Astrocyte (in vitro differentiated cells and primary cell): ENCODE measurements around the gene EIF4E1B. TPM values are rescaled to one million over a fixed set of nuclear protein-coding genes. Genes with fewer than 3 reads are reported as not detected.

Experiments used
- DNase-seq: peaks from one replicate; pipeline ENCODE4 v3.0.0-alpha.2; 2010; ENCODE audit warnings: low read depth
- FAIRE-seq: peaks from 2 replicates; lab custom pipeline; 2011; peaks lifted over from hg19 to GRCh38; lab: Jason Lieb, UNC
- H2AFZ ChIP-seq: 2 replicates; pipeline ENCODE4 v1.6.0; 2012; ENCODE audit warnings: low read depth, low read length, inconsistent platforms
- H3K27ac ChIP-seq: 2 replicates; pipeline ENCODE4 v1.5.1; 2011; ENCODE audit warnings: low read depth, low read length, inconsistent platforms
- H3K27me3 ChIP-seq: 2 replicates; pipeline ENCODE4 v1.6.0; 2011; ENCODE audit warnings: low read length, inconsistent platforms; ENCODE audit not compliant: insufficient read depth
- H3K36me3 ChIP-seq: 2 replicates; pipeline ENCODE4 v1.5.1; 2011; ENCODE audit warnings: low read length, inconsistent platforms; ENCODE audit not compliant: insufficient read depth
- H3K4me1 ChIP-seq: 2 replicates; pipeline ENCODE4 v1.5.1; 2011; ENCODE audit warnings: low read length, inconsistent platforms; ENCODE audit not compliant: insufficient read depth
- H3K4me2 ChIP-seq: 2 replicates; pipeline ENCODE4 v1.6.0; 2012; ENCODE audit warnings: low read length, inconsistent platforms
- H3K4me3 ChIP-seq: 2 replicates; pipeline ENCODE4 v1.5.1; 2011; ENCODE audit warnings: low read depth, mild to moderate bottlenecking, low read length, inconsistent platforms; ENCODE audit not compliant: insufficient read depth
- H3K79me2 ChIP-seq: 2 replicates; pipeline ENCODE4 v1.6.0; 2012; ENCODE audit warnings: mild to moderate bottlenecking, low read length, inconsistent platforms; ENCODE audit not compliant: insufficient read depth
- H3K9ac ChIP-seq: 2 replicates; pipeline ENCODE4 v1.6.0; 2012; ENCODE audit warnings: mild to moderate bottlenecking, low read length, inconsistent platforms
- H3K9me3 ChIP-seq: 2 replicates; pipeline ENCODE4 v1.5.1; 2012; ENCODE audit warnings: low read depth, mild to moderate bottlenecking, low read length, inconsistent platforms; ENCODE audit not compliant: insufficient read depth
- H4K20me1 ChIP-seq: 2 replicates; pipeline ENCODE4 v1.6.0; 2012; ENCODE audit warnings: low read length, inconsistent platforms; ENCODE audit not compliant: insufficient read depth
- H3K27ac Mint-ChIP-seq: one replicate; pipeline ENCODE4 v1.8.0; 2021; ENCODE audit warnings: mild to moderate bottlenecking, mixed read lengths; ENCODE audit not compliant: unreplicated experiment
- H3K27me3 Mint-ChIP-seq: one replicate; pipeline ENCODE4 v1.8.0; 2021; ENCODE audit warnings: low read depth, mixed read lengths; ENCODE audit not compliant: unreplicated experiment
- H3K36me3 Mint-ChIP-seq: one replicate; pipeline ENCODE4 v1.8.0; 2021; ENCODE audit warnings: low read depth, mixed read lengths; ENCODE audit not compliant: unreplicated experiment
- H3K4me1 Mint-ChIP-seq: one replicate; pipeline ENCODE4 v1.8.0; 2021; ENCODE audit warnings: low read depth, mixed read lengths; ENCODE audit not compliant: unreplicated experiment
- H3K4me3 Mint-ChIP-seq: one replicate; pipeline ENCODE4 v1.8.0; 2021; ENCODE audit warnings: mild to moderate bottlenecking, moderate library complexity, mixed read lengths; ENCODE audit not compliant: unreplicated experiment
- H3K9me3 Mint-ChIP-seq: one replicate; pipeline ENCODE4 v1.8.0; 2021; ENCODE audit warnings: mild to moderate bottlenecking, mixed read lengths; ENCODE audit not compliant: unreplicated experiment
- EZH2 ChIP-seq: IDR thresholded peaks from 2 replicates; pipeline ENCODE4 v1.6.1; 2012; ENCODE audit warnings: mild to moderate bottlenecking, low read length, inconsistent platforms; ENCODE audit not compliant: insufficient read depth
- total RNA-seq: library from RNA; stranded (reverse); gene quantifications from 2 replicates; pipeline ENCODE4 v1.2.1, GENCODE V29; 2021
- TF ChIP-seq, protein P1 (sequence below): IDR thresholded peaks from 2 replicates; pipeline ENCODE4 v1.5.1; 2011; ENCODE audit warnings: low read depth, mild to moderate bottlenecking, inconsistent platforms, low read length, moderate library complexity; ENCODE audit not compliant: insufficient read depth

The EIF4E1B gene
- total RNA-seq, 1 donor from 2014 or later, result not detected

DNA sequence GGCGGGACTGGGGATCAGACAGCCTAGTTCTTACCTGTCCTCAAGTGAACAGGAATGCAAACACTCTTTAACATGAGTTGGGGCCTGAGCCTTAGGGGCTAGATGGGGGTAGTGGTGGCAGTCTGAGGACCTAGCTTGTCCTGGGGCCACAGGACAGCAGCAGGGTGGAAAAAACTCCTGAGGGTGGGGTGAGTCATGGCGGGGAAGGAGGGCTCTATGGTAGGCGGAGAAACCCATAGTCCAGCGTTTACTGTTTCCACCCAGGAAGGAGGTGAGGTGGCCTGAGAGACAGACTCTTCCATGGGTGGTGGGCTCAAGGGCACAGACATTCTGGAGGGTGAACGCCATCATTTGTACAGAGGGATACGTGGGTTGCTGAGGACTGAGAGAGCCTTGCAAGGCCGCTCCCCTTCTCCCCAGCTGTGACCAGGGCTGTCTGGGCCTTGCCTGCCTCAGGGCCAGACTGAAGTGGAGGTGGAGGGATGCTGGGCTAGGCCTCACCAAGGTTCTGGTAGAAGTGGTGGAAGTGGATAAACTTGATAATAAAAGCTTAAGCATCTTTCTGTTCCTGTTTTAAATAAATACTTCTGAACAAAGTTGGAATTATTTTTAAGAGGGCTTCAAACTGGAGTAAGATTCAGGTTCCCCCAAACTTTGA, 15.7 kb downstream of the EIF4E1B start:
- peaks cover 17% of the 10 kb centered on the region for H3K4me1 ChIP-seq
- H3K4me3 ChIP-seq, result no peak overlapping the region
- H3K4me2 ChIP-seq, result peak overlapping the region; percentile 98
- DNase-seq (no peak), FAIRE-seq (no peak)
- no peaks in the 10 kb centered on the region for H3K36me3 ChIP-seq
- H4K20me1 ChIP-seq, result peaks cover 30% of the 10 kb centered on the region
- peak overlapping the region; percentile 14 for H3K4me3 Mint-ChIP-seq
- peaks cover 5% of the 10 kb centered on the region for H3K27me3 Mint-ChIP-seq
- no peak overlapping the region for H3K27ac ChIP-seq
- H3K79me2 ChIP-seq, result peaks cover 34% of the 10 kb centered on the region
- peaks cover 15% of the 10 kb centered on the region for H3K4me1 Mint-ChIP-seq
- no peaks in the 10 kb centered on the region for H3K9me3 Mint-ChIP-seq
- TF ChIP-seq, protein P1, sequence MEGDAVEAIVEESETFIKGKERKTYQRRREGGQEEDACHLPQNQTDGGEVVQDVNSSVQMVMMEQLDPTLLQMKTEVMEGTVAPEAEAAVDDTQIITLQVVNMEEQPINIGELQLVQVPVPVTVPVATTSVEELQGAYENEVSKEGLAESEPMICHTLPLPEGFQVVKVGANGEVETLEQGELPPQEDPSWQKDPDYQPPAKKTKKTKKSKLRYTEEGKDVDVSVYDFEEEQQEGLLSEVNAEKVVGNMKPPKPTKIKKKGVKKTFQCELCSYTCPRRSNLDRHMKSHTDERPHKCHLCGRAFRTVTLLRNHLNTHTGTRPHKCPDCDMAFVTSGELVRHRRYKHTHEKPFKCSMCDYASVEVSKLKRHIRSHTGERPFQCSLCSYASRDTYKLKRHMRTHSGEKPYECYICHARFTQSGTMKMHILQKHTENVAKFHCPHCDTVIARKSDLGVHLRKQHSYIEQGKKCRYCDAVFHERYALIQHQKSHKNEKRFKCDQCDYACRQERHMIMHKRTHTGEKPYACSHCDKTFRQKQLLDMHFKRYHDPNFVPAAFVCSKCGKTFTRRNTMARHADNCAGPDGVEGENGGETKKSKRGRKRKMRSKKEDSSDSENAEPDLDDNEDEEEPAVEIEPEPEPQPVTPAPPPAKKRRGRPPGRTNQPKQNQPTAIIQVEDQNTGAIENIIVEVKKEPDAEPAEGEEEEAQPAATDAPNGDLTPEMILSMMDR, result no peak
- TF ChIP-seq EZH2, result no peak
- H2AFZ ChIP-seq, result peak overlapping the region; percentile 97
- H3K9me3 ChIP-seq, result no peaks in the 10 kb centered on the region
- no peak overlapping the region for H3K9ac ChIP-seq
- H3K27me3 ChIP-seq, result no peaks in the 10 kb centered on the region
- H3K36me3 Mint-ChIP-seq, result no peaks in the 10 kb centered on the region
- H3K27ac Mint-ChIP-seq, result no peak overlapping the region

DNA sequence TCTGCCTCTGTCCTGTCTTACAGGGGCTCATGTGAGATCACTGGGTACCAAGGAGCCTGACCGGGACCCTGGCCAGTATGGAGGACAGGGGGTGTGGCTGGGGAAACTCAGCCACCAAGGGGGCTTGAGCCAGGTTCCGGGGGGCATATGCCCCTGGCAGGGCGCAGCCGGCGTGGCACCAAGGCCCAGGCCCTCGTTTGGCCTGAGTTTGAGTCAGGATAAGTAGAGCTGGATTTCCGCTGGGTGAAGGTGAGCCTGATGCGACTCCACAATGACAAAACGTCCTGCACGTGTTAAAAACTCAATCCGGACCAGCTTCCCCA, 16.2 kb downstream of the EIF4E1B start:
- Histone ChIP-seq H3K27ac (peak overlapping the region; percentile 31), H3K9me3 (no peaks in the 10 kb centered on the region), H3K4me3 (peak overlapping the region; percentile 62), H3K27me3 (no peaks in the 10 kb centered on the region), H3K4me2 (peak overlapping the region; percentile 98), H3K9ac (peak overlapping the region; percentile 72), H4K20me1 (peaks cover 35% of the 10 kb centered on the region), H3K4me1 (peaks cover 17% of the 10 kb centered on the region), H3K79me2 (peaks cover 38% of the 10 kb centered on the region), H3K36me3 (no peaks in the 10 kb centered on the region), H2AFZ (peak overlapping the region; percentile 97)
- DNase-seq (no peak), FAIRE-seq (no peak)
- no peak for TF ChIP-seq EZH2
- TF ChIP-seq, protein P1, result no peak
- H3K4me3 Mint-ChIP-seq, result peak overlapping the region; percentile 54
- H3K27me3 Mint-ChIP-seq, result peaks cover 5% of the 10 kb centered on the region
- H3K4me1 Mint-ChIP-seq, result peaks cover 15% of the 10 kb centered on the region
- no peaks in the 10 kb centered on the region for H3K36me3 Mint-ChIP-seq
- no peaks in the 10 kb centered on the region for H3K9me3 Mint-ChIP-seq
- peak overlapping the region; percentile 87 for H3K27ac Mint-ChIP-seq
